LHCN-M2 (cell line): Measurements from ENCODE around the gene TEKT3. TPM values are rescaled to one million over a fixed set of nuclear protein-coding genes. Genes with fewer than 3 reads are reported as not detected.
A peak's percentile ranks its signal among the peaks of the same experiment; 100 is the strongest.

Source experiments
- DNase-seq: peaks from one replicate; pipeline ENCODE4 v3.0.0-alpha.2; 2012; ENCODE audit warnings: low read depth
- total RNA-seq: library from RNA; depleted of rRNA; stranded (reverse); fragments of >200 nt; gene quantifications from 2 replicates; pipeline ENCODE4 v1.2.3, GENCODE V29; 2014

The TEKT3 gene
- total RNA-seq, 1 experiment from 2014 or later: not detected

DNA sequence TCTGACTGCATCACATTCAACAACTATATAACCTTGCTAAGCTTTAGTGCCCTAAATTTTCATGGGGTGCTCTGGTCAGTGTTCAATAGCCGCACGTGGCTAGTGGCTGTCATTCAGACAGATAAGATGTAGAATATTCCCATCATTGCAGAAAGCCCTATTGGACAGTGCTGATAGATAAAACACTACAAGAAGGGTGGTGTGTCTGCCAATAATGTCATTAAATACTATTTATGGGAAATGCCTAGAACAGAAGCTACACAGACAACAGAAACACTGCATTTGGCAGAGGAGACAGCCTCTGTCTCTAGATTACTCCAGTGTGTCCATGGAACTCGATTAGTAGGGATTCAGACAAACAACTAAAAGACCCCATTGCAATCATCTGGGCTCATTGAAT is 47.8 kb downstream of the TEKT3 start:
- no peak for DNase-seq

DNA sequence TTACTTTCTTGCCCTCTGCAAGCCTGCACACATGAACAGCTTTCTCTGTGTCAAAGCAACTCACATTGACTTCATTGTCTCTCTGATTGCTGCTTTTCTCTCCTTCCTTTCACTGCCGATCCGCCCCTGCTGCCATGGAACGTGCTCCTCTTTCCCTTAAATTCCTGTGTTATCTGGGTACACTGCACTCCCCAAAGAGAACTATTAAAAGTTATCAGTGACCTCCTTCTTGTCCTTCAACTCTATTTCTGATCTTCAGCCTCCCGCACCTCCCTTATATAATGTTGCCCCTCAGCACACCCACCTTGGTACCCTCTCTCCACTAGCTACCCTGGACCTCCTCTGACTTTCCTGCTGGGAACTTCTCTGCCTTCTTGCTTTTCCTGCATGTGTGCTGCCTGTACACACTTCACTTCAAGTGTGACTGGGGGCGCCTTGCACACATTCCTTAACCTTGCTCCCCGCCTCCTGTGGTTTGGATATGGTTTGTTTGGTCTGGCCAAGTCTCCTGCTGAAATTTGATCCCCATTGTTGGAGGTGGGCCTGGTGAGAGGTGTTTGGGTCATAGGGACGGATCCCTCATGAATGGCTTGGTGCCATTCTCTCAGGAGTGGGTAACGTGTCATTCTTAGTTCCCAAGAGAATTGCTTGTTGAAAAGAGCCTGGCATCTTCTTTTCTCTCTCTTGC is 49.6 kb downstream of the TEKT3 start:
- no peak for DNase-seq

DNA sequence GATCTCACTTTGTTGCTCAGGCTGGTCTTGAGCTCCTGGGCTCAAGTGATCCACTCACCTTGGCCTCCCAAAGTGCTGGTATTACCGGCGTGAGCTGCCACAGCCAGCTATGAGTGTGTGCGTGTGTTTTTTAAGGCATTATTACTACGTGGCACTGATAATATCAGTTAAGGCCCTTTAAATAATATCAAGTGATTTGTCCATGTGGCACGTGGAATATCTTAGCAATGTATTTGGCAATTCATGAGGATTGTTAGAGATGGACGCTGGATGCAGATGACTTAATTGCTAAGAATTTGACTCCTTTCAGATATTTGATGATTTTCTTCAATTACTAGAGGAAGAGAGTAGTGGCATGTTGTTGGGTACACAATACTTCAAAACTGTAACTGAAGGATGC is 50.8 kb downstream of the TEKT3 start:
- DNase-seq: no peak

DNA sequence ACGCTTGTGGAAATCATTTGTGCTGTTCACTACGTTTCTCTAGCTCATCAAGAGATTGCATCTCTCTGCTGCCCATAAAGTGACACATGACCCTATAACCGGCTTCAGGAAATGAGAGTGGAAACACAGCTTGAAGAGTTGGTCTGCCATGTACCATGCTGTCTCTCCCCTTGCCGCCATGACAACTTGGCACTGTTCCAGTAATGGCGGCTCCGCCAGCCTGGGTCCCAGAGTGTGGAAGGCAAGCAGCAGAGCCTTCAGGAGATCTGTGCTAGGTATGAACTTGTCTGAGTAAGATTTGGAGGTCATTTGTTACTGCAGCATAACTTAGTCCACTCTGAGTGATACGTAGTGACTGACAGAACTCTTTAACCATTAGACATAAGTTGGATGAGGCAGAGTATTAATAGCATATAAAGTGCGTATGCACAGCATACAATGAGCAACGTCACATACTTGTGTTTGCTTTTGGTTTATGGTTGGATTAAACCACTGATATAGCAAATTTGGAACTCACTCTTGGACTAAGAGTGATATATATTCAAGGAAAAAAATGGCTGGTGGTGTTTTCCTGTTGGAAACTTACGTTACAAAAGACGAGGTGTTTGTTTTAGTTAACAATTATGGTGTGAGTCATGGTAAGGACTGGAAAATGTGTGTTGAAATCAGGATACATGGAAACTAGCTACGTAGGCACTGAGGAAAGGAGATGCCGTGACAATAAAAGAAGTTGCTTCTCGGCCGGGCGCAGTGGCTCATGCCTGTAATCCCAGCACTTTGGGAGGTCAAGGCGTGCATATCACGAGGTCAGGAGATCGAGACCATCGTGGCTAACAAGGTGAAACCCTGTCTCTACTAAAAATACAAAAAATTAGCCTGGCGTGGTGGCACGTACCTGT is 51.9 kb downstream of the TEKT3 start:
- no peak for DNase-seq

DNA sequence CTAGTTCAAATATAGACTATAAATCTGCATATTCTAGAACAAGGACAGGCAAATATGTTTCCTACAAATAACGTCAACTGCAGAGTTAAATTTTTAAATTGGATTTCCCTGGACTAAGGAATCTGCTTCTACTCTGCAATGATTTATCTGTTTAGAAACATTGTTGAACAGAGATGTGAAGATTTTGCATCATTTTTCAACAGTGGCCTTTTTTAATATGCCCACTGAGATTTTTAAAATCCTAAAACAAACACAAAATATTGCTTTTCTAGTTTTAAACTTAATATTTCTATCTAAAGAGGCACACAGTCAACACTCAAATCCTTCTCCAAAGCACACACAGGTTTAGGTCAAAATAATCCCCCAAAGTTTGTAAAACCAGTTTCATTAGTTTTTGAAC is 52.5 kb downstream of the TEKT3 start:
- DNase-seq: no peak

DNA sequence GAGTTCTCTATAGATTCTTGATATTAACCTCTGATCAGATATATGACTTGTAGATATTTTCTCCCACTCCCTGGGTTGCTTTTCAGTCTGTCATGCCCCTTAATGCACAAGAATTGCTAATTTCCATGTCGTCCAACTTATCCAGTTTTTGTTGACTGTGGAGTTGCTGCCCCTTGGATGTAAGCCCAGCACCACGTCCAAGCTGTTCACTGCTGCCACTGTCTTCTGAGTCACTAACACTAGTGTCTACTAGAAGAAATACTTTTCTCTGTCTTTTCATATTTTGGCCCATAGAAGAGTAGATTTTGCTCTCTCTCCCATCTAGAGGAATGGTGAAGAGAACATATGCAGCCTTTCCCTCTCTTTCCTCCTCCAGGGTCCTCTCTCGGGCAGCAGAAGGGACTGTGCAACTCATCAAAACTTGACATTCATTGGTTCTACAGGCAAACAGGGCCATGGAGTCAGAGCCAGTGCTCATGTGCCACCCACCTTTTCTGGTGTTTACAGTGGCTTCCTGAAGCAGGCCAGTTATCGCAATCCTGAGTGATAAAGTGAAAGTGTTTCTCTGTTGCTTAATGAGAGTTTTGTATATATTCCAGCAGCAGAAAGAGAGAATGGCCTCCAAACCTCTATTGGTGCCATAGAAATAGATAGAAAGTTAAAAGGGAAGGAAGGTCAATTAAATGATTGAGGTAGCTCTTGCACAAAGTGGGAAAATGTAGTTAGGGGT is 53.7 kb downstream of the TEKT3 start:
- DNase-seq: no peak

DNA sequence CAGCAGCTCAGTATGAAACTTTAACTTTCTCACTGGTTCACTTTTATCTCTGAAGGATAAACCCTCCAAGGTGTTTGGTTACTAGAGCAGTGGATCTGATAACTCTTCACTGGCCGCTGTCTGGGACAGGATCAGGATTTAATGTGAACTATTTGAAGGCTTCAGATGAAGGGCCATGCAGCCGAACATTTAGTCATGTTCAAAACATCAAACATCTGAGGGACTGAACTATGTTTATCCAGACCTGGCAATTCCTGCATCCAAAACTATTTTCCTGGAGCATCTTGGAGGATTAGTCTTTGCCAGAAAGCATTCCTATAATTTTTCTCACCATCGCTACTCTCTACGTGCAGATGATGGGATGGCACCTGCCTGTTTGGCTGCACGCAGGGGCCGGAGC is 55.9 kb downstream of the TEKT3 start:
- DNase-seq: no peak

DNA sequence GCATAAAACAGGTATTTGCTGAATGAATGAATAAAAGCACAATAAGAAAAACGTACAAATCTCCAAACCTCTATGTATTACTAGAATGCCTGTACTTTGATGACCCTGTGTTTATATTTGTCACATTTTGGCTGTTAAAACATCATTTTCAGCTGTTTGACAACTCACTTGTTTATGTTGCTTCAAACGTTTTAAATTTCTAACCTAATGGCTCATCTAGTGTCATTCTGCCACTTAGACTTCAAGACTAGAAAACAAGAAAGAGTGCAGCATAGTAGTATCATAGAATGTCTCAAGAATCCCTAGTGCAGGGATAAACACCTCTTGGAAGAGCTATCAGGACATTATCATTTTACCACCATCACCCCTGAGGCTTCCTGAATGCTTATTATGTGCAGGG is 56.9 kb downstream of the TEKT3 start:
- no peak for DNase-seq

DNA sequence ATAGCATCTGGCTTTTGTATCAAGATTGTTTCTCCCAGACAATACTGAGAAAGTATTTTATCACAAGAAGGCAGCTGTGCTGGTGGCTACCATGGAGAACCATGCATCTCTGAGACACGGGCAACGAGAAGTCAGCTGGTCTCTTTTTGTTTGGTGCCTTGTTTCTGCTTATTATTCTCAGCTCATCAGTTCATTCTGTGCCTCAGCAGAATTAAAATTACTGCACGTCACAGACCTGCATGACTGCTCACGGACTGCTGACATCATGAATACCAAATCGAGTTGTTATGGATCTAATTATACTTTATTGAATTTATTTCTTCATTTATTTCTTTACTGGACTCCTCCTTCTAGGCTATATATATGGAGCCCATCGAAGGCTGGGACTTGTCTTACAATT is 57.3 kb downstream of the TEKT3 start:
- no peak for DNase-seq

DNA sequence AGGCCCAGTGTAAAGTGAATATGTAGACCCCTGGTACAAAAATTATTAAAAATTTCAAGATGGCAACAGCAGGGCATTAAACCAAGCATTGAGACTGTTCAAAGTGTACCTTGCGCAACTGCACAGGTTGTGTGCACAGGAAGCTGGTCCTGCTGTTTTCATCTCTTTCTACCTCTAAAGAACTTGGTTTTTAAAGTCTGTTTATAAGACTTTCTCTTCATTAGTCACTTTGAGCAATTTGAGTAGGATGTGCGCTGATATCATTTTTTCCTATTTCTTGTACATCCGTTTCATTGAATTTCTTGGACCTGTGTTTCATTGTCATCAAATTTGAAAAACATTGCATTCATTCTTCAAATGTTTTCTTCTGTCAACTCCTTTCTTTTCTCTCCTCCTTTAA is 59.5 kb downstream of the TEKT3 start:
- no peak for DNase-seq

DNA sequence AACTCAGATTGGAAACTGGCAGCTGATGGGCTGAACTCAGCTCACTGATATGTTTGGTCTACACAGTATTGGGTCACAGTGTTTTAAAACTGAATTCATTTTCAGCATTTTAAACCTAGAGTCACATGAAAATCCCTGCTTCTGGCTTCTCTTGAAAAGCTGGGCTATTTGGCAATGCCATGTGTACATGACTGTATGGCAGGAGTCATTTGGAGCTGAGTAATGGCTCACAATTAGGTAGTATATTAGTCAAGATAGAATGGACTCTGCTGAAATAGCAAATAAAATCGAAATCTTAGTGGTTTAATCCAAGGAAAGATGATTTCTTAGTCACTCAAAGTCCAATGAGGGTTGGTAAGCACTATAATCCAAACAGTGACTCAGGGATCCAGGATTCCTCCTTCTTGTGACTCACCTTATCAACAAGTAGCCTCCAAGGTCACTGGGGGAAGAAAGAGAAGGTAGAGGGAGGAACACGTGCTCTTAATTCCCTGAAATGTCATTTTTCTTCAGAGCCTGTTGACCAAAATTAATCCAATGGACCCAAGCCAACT is 62.4 kb downstream of the TEKT3 start:
- peak; percentile 91 for DNase-seq

DNA sequence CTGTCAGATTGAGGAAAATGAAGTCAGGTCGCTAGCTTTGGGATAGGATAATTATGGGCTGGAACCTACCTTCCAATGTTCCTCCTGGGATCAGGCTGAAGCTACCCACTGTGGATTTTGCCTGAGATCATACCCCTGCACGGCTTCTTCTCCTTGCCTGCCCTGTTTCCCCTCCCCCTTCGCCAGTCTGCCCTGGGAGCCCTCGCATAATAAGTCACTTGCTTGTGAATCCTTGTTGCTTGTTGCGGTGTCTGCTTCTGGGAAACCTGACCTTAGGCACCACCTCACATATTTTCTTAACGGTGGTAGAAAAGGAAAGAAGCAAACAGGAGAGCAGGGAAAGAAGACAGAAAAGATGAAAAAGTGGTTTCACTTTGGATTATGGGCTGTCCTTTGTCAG is 63.0 kb downstream of the TEKT3 start:
- DNase-seq: no peak

DNA sequence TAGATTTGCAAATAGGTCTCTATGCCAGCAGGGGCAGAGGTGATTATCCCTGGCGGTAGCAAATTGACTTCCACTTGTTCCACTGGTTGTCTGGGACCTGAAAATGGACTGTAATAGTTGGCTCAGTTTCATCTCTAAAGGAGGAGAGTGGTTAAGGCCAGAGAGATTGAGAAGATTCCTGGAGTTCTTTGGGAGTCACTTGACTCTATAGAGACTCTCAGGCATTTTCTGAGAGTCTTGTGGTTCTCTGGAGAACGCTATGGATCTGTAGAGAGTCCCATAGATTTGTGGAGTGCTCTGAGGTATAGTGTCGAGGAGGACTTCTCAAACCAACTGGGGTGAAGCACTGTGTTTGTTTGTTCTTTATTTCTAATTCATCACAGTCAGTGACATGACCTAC is 67.4 kb downstream of the TEKT3 start:
- DNase-seq: no peak

DNA sequence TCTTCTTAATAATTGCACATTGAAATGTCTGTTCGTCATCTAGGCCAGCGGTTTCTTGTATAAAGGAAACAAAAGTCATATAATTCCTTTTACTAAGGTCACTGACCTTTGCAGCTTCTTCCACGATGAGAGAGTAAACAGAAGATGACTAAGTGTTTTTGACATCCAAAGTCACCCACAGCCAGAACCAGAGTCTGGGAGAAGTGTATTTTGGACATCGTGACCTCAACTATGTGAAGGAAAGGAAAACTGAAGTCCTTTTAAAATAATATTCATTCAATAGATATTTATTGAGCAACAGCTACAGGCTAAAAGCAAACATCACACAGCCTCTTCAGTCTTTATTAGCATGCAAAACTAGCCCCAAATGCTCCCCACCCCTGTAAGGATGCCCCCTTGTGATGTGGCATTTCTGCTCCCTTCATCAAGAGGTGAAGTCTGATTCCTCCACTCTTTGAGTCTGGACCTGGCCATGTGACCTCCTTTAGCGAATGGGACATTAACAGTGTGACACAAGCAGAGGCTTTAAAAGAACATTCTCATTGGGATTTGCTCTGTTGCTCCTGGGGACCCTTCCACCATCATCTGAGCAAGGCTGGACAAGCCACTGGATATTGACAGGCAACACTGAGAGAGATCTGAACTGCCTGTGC is 68.1 kb downstream of the TEKT3 start:
- DNase-seq: peak; percentile 96

DNA sequence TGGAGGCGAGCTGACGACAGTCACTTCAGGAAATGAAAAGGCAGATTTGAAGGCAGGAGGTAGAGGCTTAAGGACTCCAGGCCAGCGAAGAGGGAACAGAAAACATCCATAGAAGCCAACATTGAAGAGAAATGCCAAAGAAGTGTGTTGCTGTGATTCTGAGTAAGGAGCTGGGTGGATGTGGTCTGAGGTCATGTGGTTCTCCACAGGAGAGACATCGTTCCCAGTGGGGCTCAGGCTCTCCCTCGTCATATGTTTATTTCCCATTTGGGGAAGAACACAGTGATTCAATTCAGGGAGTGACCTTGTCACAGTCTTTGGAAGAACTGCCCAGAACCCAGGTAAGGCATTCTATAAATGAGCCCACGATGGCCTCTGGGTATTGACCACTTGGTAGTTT is 69.7 kb downstream of the TEKT3 start:
- peak; percentile 45 for DNase-seq

DNA sequence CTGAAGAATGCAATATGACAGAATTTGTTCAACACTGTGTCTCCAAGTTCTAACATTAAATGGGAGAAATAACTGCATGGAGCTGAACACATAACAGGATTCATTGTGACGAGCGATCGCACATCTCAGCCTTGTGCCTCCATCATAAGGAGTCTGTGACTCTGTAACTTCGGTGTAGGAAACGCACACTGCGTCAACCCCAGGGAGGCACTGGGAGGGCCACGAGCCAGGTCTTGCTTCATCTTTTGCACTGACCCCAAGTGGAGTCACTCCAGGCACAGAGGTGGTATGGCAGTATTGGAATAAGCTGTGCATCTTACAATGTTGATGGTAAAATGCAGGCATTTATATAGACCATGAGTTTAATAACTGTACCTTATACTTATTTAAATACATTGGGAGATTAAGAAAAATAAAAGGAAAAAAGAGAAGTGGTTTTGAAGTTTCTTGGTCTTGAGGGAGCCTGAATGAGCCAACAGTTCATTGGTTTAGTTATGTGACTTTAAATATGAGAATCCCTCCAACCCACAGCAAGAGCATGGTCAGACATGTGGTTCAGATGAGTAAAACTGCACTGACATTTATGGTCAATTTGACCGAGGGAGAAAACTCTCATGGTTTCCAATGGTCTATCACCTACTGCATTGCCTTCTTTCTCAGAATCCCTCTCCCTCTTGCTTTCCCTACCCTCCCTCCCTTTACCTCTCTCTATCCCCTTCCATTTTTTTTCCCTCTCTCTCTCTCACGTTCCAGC is 70.6 kb downstream of the TEKT3 start:
- DNase-seq: no peak

DNA sequence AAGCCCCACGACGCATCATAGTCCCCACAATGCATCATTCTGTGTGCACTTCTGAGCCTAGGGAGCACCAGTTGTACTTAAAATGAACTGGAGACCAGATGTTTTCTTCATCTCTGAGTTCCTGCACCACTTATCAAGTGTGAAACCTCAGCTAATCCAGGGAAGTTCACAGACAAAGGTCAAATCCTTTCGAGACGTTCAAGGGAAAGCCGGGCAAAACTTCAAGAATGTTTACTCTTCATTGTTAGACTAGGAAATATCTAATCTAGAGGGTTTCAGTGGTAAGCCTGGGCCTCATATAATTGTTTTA is 71.7 kb downstream of the TEKT3 start:
- DNase-seq: no peak

DNA sequence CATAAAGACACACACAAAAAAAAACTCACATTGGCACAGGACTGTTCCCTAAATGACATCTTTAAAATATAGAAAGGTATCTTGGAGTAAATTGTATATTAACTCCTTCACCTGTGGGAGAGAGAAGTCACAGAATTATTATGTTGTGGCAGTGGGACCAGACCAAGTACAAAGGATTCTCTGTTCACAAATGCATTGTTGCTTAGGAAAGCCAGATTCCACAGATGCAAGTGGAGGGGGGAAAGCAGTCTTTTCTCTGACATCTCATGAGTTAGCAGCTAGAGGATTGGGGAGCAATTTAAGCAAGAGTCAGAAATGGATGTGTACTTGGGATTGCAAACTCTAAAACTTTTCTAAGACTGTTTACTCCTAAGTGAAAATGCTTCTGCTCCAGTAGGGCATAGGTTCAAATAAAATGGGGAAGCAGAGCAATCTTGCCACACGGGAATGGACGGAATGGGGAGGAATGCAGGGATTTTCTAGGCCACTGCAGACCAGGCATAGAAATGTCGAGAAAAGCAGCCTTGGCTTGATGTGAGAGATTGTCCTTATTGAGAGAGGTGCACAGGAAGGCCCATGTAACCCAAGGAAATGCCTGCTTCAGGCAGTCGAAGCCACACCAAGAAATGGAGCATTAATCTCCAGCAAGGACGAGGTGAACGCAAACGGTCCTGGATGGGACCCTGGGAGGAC is 72.2 kb downstream of the TEKT3 start:
- no peak for DNase-seq

DNA sequence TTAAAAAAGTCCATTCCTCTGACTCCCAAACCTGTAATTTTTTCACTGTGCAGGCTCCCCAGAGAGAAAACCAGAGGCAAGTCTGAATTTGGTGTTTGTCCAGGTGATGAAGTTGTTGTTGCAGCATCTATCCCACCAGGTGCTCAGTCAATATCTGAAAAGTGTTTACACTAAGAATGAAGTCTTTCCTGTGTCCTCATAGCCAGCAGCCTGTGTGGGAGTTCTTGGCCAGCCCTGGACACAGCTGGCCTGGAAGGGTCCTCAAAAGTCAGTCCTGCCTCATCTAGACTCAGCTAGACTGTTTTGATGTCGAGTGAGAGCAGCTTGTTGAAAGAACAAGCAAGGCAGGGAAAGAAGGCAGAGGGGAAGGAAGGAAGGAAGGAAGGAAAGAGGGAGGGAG is 72.9 kb downstream of the TEKT3 start:
- DNase-seq: no peak

DNA sequence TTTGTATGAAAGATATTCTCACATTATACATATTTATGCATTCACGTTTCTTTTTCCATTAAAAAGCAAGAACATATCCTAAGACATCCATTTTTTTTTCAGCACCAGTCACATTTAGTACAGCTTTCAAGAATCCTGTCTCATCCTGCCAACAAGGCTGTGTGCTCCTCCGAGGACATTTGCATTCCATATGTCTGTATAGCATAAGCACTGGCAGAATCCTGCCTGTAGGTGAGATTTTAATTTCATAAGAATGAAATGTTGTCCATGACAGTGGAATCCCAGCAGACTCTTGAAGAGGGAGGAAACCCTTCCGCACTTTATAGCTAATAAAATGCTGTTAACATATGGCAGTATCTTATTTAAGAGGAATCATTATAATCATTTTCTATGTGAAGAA is 73.4 kb downstream of the TEKT3 start:
- DNase-seq: no peak
